Activated T-helper 1 cell treated with anti-CD3 and anti-CD28 coated beads, Interleukin-12 subunit alpha, Interleukin-12 subunit beta, Interleukin-2, Interleukin-4 antibody, amounts not matched to agents 30 ng/mL and 10 ng/mL and 1 ng/mL, durations not matched to agents 14 hours and 24 hours and 36 hours (primary cell): ENCODE data around the gene FAM20B. TPM values are rescaled to one million over a fixed set of nuclear protein-coding genes. Genes with fewer than 3 reads are reported as not detected.

ENCODE experiments used
- DNase-seq: peaks from one replicate; pipeline ENCODE4 v3.0.0; 2021; ENCODE audit warnings: low spot score
- H3K27ac Mint-ChIP-seq: one replicate; pipeline ENCODE4 v1.8.0; 2021; ENCODE audit warnings: mild to moderate bottlenecking, mixed read lengths
- H3K27me3 Mint-ChIP-seq: one replicate; pipeline ENCODE4 v1.8.0; 2022; ENCODE audit warnings: mild to moderate bottlenecking, moderate library complexity, mixed read lengths; ENCODE audit not compliant: insufficient read depth
- H3K36me3 Mint-ChIP-seq: one replicate; pipeline ENCODE4 v1.8.0; 2021; ENCODE audit warnings: low read depth, mixed read lengths
- H3K4me1 Mint-ChIP-seq: one replicate; pipeline ENCODE4 v1.8.0; 2021; ENCODE audit warnings: low read depth, mixed read lengths
- H3K4me3 Mint-ChIP-seq: one replicate; pipeline ENCODE4 v1.8.0; 2021; ENCODE audit warnings: mild to moderate bottlenecking, moderate library complexity, mixed read lengths
- H3K9me3 Mint-ChIP-seq: one replicate; pipeline ENCODE4 v1.8.0; 2021; ENCODE audit warnings: mixed read lengths
- intact Hi-C: fragments of 100-400 bp; cut with micrococcal nuclease; formaldehyde crosslinking; loops from one replicate; pipeline ENCODE4 v1.15.1; 2024
- total RNA-seq: library from RNA; stranded (reverse); gene quantifications from 2 replicates; pipeline ENCODE4 v1.2.3, GENCODE V29; 2022

FAM20B gene
- total RNA-seq, 1 donor from 2014 or later, result 36.6 TPM

- no peak overlapping the region for H3K27ac Mint-ChIP-seq
Observed at GRCh38 chr1:179120736-179121135, 95.0 kb downstream of the FAM20B start.

GRCh38 chr1:179121159-179121938 lies 95.7 kb downstream of the FAM20B start:
- Mint-ChIP-seq H3K4me1 (peaks cover 9% of the 10 kb centered on the region), H3K4me3 (no peak overlapping the region), H3K36me3 (peaks cover 12% of the 10 kb centered on the region), H3K27ac (no peak overlapping the region), H3K27me3 (no peaks in the 10 kb centered on the region), H3K9me3 (no peaks in the 10 kb centered on the region)
- intact Hi-C loops, result loop anchor here (1.0 to 2.0 kb wide), 5 partner anchors 41 to 248 kb away; partner anchors contain the start of gene AXDND1
- DNase-seq, result peak; percentile 13

More at GRCh38 chr1:179120736-179121135, 95.0 kb downstream of the FAM20B start:
- H3K9me3 Mint-ChIP-seq, result no peaks in the 10 kb centered on the region
- peaks cover 12% of the 10 kb centered on the region for H3K36me3 Mint-ChIP-seq
- peaks cover 9% of the 10 kb centered on the region for H3K4me1 Mint-ChIP-seq
- H3K4me3 Mint-ChIP-seq, result no peak overlapping the region
- no peak for DNase-seq
- no peaks in the 10 kb centered on the region for H3K27me3 Mint-ChIP-seq
- intact Hi-C loops, result loop anchor here (1.0 to 2.0 kb wide), 5 partner anchors 40 to 249 kb away; partner anchors contain the start of gene AXDND1

- Mint-ChIP-seq H3K27ac (no peak overlapping the region), H3K4me1 (peaks cover 19% of the 10 kb centered on the region), H3K27me3 (no peaks in the 10 kb centered on the region), H3K9me3 (no peaks in the 10 kb centered on the region), H3K4me3 (no peak overlapping the region), H3K36me3 (peaks cover 5% of the 10 kb centered on the region)
- intact Hi-C loops, result loop anchor here (5.0 kb wide), 1 partner anchor 1507 kb away; the partner anchor contains the start of gene XPR1
- no peak for DNase-seq
Observed at GRCh38 chr1:179124873-179125272, 99.2 kb downstream of the FAM20B start.

Other genes with a start within 250 kb of the FAM20B start
- gene ANGPTL1, start 154.8 kb upstream of the FAM20B start, total RNA-seq, result not detected in 2 replicates
- 41.3 and 44.1 TPM in 2 replicates for gene TOR3A, start 56.2 kb downstream of the FAM20B start, total RNA-seq
- 9.5 and 11.4 TPM in 2 replicates for gene ABL2, start 203.8 kb downstream of the FAM20B start, total RNA-seq